Smooth muscle cell (in vitro differentiated cells): ENCODE results near the gene FBP2. TPM values are rescaled to one million over a fixed set of nuclear protein-coding genes. Genes with fewer than 3 reads are reported as not detected.
A peak's percentile ranks its signal among the peaks of the same experiment; 100 is the strongest.

Experiments used
- DNase-seq: peaks from one replicate; lab custom pipeline; 2025; ENCODE audit not compliant: unreplicated experiment; lab: John Stamatoyannopoulos, UW
- H2AFZ ChIP-seq: fragments of 200-600 bp; sonication (generic); 2 replicates; pipeline ENCODE4 v1.6.0; 2016; ENCODE audit warnings: antibody characterized with exemption, low read depth, mild to moderate bottlenecking
- H3F3A ChIP-seq: fragments of 200-600 bp; sonication (generic); 2 replicates; pipeline ENCODE4 v1.6.0; 2017; ENCODE audit warnings: antibody characterized with exemption, low read depth
- H3K27ac ChIP-seq: fragments of 200-600 bp; sonication (generic); 2 replicates; pipeline ENCODE4 v1.5.1; 2016; ENCODE audit warnings: low read depth, mild to moderate bottlenecking
- H3K27me3 ChIP-seq: fragments of 200-600 bp; sonication (generic); 2 replicates; pipeline ENCODE4 v1.6.1; 2016; ENCODE audit warnings: low read depth, mild to moderate bottlenecking
- H3K36me3 ChIP-seq: fragments of 200-600 bp; sonication (generic); 2 replicates; pipeline ENCODE4 v1.5.1; 2016; ENCODE audit warnings: low read depth
- H3K4me1 ChIP-seq: fragments of 200-600 bp; sonication (generic); 2 replicates; pipeline ENCODE4 v1.5.1; 2016; ENCODE audit warnings: low read depth
- H3K4me2 ChIP-seq: fragments of 200-600 bp; sonication (generic); 2 replicates; pipeline ENCODE4 v1.6.0; 2016; ENCODE audit warnings: mild to moderate bottlenecking
- H3K4me3 ChIP-seq: fragments of 200-600 bp; sonication (generic); 2 replicates; pipeline ENCODE4 v1.5.1; 2016; ENCODE audit warnings: mild to moderate bottlenecking
- H3K79me2 ChIP-seq: fragments of 200-600 bp; sonication (generic); 2 replicates; pipeline ENCODE4 v1.6.0; 2016; ENCODE audit warnings: low read depth, mild to moderate bottlenecking
- H3K9ac ChIP-seq: fragments of 200-600 bp; sonication (generic); 2 replicates; pipeline ENCODE4 v1.6.0; 2016; ENCODE audit warnings: low read depth
- H3K9me3 ChIP-seq: fragments of 200-600 bp; sonication (generic); replicated peaks from 2 replicates; pipeline ENCODE4 v1.5.1; 2016; ENCODE audit warnings: low read depth
- H4K20me1 ChIP-seq: fragments of 200-600 bp; sonication (generic); 2 replicates; pipeline ENCODE4 v1.6.0; 2016; ENCODE audit warnings: low read depth
- WGBS: methylation state at CpG from one replicate; pipeline ENCODE4 v1.1.7; 2016; ENCODE audit warnings: low lambda C conversion rate; 5-methylcytosine and 5-hydroxymethylcytosine counted together
- polyA plus RNA-seq: library from polyadenylated mRNA; unstranded; fragments of >200 nt; fragmentation: Nextera tagmentation; extraction: Ambion mirVana; gene quantifications from 2 replicates; pipeline ENCODE4 v1.2.1, GENCODE V29; 2016
- total RNA-seq: library from RNA; depleted of rRNA; stranded (reverse); fragments of >200 nt; gene quantifications from 2 replicates; pipeline ENCODE4 v1.2.3, GENCODE V29; 2014
- TF ChIP-seq, protein P1 (sequence below): fragments of 200-600 bp; sonication (generic); IDR thresholded peaks from 2 replicates; pipeline ENCODE4 v1.5.1; 2017; ENCODE audit warnings: borderline replicate concordance, mild to moderate bottlenecking, antibody characterized with exemption; ENCODE audit not compliant: insufficient read depth, poor library complexity, severe bottlenecking

Gene FBP2
- total and polyA plus RNA-seq, 2 experiments from 2014 or later: not detected

DNA sequence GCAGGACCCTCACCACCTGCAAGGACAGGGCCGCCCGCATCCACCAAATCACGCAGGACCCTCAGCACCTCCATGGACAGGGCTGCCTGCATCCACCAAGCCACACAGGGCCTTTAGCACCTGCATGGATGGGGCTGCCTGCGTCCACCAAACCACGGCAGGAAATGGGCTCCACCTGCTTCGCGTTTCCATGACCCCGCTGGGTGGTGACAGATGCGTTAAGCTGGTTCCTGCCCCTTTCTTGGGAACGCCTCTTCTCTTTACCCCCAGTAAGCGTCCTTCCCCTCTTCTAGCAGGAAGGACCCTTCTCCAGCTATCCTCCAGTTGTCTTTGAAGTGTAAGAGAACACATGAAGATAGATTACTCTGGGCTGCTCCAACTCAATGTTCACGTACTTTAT is 32.2 kb upstream of the FBP2 start:
- H3K4me3 ChIP-seq: no peak overlapping the region
- no peak for DNase-seq
- H3K27me3 ChIP-seq: no peaks in the 10 kb centered on the region

GRCh38 chr9:94624629-94625028 is 31.0 kb upstream of the FBP2 start:
- Histone ChIP-seq H3K9ac (no peak overlapping the region), H3K79me2 (no peaks in the 10 kb centered on the region), H3K9me3 (no peaks in the 10 kb centered on the region), H3K27ac (no peak overlapping the region), H3K36me3 (no peaks in the 10 kb centered on the region), H3K4me1 (no peaks in the 10 kb centered on the region), H3K27me3 (no peaks in the 10 kb centered on the region), H3K4me2 (no peak overlapping the region), H2AFZ (peak overlapping the region; percentile 79), H4K20me1 (no peaks in the 10 kb centered on the region), H3F3A (no peaks in the 10 kb centered on the region), H3K4me3 (no peak overlapping the region)
- DNase-seq: no peak
- whole genome bisulfite sequencing: 75% methylated on average over 4 of the region's 4 CpGs
- TF ChIP-seq, protein P1, sequence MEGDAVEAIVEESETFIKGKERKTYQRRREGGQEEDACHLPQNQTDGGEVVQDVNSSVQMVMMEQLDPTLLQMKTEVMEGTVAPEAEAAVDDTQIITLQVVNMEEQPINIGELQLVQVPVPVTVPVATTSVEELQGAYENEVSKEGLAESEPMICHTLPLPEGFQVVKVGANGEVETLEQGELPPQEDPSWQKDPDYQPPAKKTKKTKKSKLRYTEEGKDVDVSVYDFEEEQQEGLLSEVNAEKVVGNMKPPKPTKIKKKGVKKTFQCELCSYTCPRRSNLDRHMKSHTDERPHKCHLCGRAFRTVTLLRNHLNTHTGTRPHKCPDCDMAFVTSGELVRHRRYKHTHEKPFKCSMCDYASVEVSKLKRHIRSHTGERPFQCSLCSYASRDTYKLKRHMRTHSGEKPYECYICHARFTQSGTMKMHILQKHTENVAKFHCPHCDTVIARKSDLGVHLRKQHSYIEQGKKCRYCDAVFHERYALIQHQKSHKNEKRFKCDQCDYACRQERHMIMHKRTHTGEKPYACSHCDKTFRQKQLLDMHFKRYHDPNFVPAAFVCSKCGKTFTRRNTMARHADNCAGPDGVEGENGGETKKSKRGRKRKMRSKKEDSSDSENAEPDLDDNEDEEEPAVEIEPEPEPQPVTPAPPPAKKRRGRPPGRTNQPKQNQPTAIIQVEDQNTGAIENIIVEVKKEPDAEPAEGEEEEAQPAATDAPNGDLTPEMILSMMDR: no peak

More for the DNA sequence above, 32.2 kb upstream of the FBP2 start:
- TF ChIP-seq, protein P1: no peak
- Histone ChIP-seq H3K27ac (no peak overlapping the region), H3K4me2 (no peak overlapping the region), H3K4me1 (no peaks in the 10 kb centered on the region), H3K9me3 (no peaks in the 10 kb centered on the region), H3K79me2 (no peaks in the 10 kb centered on the region), H3F3A (no peaks in the 10 kb centered on the region), H3K9ac (no peak overlapping the region), H2AFZ (no peak overlapping the region), H3K36me3 (no peaks in the 10 kb centered on the region), H4K20me1 (no peaks in the 10 kb centered on the region)
- 73% methylated on average over 12 of the region's 12 CpGs for whole genome bisulfite sequencing

DNA sequence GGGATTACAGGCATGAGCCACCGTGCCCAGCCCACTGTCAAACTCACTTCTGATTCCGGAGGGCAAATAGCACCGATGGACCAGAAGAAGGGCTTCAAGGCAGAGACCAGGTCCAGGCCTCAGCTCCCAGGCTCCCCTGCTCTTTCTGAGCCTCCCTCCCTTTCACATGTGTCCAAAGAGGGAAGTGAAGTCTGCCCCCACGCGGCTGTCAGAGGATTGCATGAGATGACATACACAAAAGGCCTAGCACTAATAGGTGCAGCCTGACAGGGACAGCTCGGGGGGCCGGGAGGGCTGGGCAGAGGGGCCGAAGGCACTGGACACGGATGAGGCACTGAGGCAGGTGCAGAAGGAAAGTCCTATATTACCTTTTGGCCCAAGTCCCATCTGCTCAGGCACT is 29.6 kb upstream of the FBP2 start:
- Histone ChIP-seq H3K4me1 (no peaks in the 10 kb centered on the region), H3K27me3 (no peaks in the 10 kb centered on the region), H3K9ac (no peak overlapping the region), H3K36me3 (no peaks in the 10 kb centered on the region), H2AFZ (no peak overlapping the region), H3K9me3 (no peaks in the 10 kb centered on the region), H3K4me3 (no peak overlapping the region), H3F3A (no peaks in the 10 kb centered on the region), H3K27ac (no peak overlapping the region), H4K20me1 (no peaks in the 10 kb centered on the region), H3K4me2 (no peak overlapping the region), H3K79me2 (no peaks in the 10 kb centered on the region)
- 68% methylated on average over 9 of the region's 9 CpGs for WGBS
- DNase-seq: no peak
- TF ChIP-seq, protein P1: peak; percentile 28

- TF ChIP-seq, protein P1: no peak
- no peaks in the 10 kb centered on the region for H4K20me1 ChIP-seq
- no peaks in the 10 kb centered on the region for H3K79me2 ChIP-seq
- H3K4me1 ChIP-seq: no peaks in the 10 kb centered on the region
- no peaks in the 10 kb centered on the region for H3K36me3 ChIP-seq
- no peak overlapping the region for H3K4me2 ChIP-seq
- no peaks in the 10 kb centered on the region for H3K9me3 ChIP-seq
- H3K27me3 ChIP-seq: no peaks in the 10 kb centered on the region
- no peak overlapping the region for H3K9ac ChIP-seq
- H3K27ac ChIP-seq: no peak overlapping the region
- no peak overlapping the region for H3K4me3 ChIP-seq
- 97% methylated on average over 19 of the region's 19 CpGs for WGBS
- no peaks in the 10 kb centered on the region for H3F3A ChIP-seq
- no peak overlapping the region for H2AFZ ChIP-seq
- DNase-seq: no peak
Observed at GRCh38 chr9:94622087-94622800, 28.6 kb upstream of the FBP2 start.
